WERI-Rb-1 (cell line): ENCODE data around the gene CFAP54.

Source experiments
- DNase-seq: peaks from one replicate; pipeline ENCODE4 v3.0.0-alpha.2; 2020
- H3K27ac ChIP-seq: fragments of 250-450 bp; sonication (Bioruptor Pico); 2 replicates; pipeline ENCODE4 v1.5.1; 2020; ENCODE audit warnings: mild to moderate bottlenecking, moderate library complexity
- H3K27me3 ChIP-seq: fragments of 250-450 bp; sonication (Bioruptor Pico); 2 replicates; pipeline ENCODE4 v1.5.1; 2021; ENCODE audit warnings: mild to moderate bottlenecking, low read depth, moderate library complexity; ENCODE audit not compliant: insufficient read depth, severe bottlenecking
- H3K36me3 ChIP-seq: fragments of 250-450 bp; sonication (Bioruptor Pico); 2 replicates; pipeline ENCODE4 v1.5.1; 2020; ENCODE audit warnings: mild to moderate bottlenecking, moderate library complexity
- H3K4me3 ChIP-seq: 2 replicates; pipeline ENCODE4 v1.5.1; 2011; ENCODE audit warnings: low read depth, mild to moderate bottlenecking, control low read depth, low read length
- H3K9me3 ChIP-seq: fragments of 250-450 bp; sonication (Bioruptor Pico); 2 replicates; pipeline ENCODE4 v1.5.1; 2021; ENCODE audit warnings: mild to moderate bottlenecking, moderate library complexity; ENCODE audit not compliant: severe bottlenecking
- TF ChIP-seq, protein P1 (sequence below): IDR thresholded peaks from 2 replicates; pipeline ENCODE4 v1.5.1; 2011; ENCODE audit warnings: low read depth, mild to moderate bottlenecking, control low read depth, inconsistent platforms, low read length

The CFAP54 gene

GRCh38 chr12:96878704-96879103 is 389.3 kb downstream of the CFAP54 start:
- TF ChIP-seq, protein P1, sequence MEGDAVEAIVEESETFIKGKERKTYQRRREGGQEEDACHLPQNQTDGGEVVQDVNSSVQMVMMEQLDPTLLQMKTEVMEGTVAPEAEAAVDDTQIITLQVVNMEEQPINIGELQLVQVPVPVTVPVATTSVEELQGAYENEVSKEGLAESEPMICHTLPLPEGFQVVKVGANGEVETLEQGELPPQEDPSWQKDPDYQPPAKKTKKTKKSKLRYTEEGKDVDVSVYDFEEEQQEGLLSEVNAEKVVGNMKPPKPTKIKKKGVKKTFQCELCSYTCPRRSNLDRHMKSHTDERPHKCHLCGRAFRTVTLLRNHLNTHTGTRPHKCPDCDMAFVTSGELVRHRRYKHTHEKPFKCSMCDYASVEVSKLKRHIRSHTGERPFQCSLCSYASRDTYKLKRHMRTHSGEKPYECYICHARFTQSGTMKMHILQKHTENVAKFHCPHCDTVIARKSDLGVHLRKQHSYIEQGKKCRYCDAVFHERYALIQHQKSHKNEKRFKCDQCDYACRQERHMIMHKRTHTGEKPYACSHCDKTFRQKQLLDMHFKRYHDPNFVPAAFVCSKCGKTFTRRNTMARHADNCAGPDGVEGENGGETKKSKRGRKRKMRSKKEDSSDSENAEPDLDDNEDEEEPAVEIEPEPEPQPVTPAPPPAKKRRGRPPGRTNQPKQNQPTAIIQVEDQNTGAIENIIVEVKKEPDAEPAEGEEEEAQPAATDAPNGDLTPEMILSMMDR, result no peak
- Histone ChIP-seq H3K27me3 (peaks cover 10% of the 10 kb centered on the region), H3K36me3 (no peaks in the 10 kb centered on the region), H3K9me3 (no peaks in the 10 kb centered on the region), H3K27ac (no peak overlapping the region), H3K4me3 (no peak overlapping the region)
- DNase-seq, result no peak

DNA sequence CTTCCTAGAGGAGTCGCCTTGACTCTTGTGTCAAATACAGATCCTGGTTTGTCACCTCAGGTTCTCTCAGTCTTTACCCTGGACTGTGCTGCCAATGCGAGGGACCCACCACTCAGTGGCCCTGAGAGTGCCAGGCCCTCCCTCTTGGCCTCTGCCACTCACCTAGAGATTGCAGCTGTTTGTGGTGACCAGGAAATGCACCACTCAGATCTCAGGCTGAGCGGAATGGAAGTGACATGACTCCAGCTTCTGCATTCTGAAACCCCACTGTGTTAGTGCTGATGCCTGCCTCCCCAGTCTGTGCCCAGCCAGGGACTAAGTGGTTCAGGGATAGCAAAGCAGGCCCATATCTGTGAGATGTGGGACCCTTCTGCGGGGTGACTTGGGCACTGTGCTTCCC is 389.9 kb downstream of the CFAP54 start:
- no peak overlapping the region for H3K27ac ChIP-seq

DNA sequence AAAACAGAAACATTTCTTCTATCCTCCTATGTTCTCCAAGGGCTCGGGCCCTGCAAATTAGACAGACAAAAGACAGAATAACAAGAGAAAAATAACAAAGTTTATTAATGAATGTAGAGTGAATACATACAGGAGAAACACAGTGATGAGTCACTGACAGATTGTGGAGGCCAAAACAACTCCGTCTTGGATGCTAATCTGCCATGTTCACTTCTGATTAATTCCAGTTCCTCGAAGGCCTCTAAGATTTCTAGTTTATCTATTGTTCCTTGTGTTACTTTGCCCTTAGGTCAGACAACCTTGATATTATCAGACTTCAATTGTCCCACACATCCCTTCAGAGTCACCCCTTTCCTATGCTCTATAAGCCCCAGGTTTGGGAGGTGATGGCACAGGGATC is 390.8 kb downstream of the CFAP54 start:
- no peak for DNase-seq
- no peaks in the 10 kb centered on the region for H3K36me3 ChIP-seq
- peaks cover 10% of the 10 kb centered on the region for H3K27me3 ChIP-seq
- no peak overlapping the region for H3K4me3 ChIP-seq
- no peak overlapping the region for H3K27ac ChIP-seq
- H3K9me3 ChIP-seq, result no peaks in the 10 kb centered on the region
- TF ChIP-seq, protein P1, result no peak

More for the DNA sequence above, 389.9 kb downstream of the CFAP54 start:
- Histone ChIP-seq H3K4me3 (no peak overlapping the region), H3K36me3 (no peaks in the 10 kb centered on the region), H3K27me3 (peaks cover 10% of the 10 kb centered on the region), H3K9me3 (no peaks in the 10 kb centered on the region)
- TF ChIP-seq, protein P1, result no peak
- no peak for DNase-seq

DNA sequence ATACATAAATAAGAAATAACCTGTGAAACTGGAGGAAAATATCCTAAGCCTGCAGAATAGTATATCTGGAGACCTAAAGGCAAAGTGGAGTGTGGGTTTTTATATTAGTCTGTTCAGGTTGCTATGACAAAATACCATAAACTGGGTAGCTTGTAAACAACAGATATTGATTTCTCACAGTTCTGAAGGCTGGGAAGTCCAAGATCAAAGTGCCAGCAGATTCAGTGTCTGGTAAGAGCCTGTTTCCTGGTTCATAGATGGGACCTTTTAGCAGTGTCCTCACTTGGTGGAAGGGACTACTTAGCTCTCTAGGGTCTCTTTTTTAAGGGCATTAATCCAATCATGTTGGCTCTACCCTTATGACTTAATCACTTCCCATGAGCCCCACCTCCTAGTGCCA is 392.2 kb downstream of the CFAP54 start:
- Histone ChIP-seq H3K27me3 (peaks cover 6% of the 10 kb centered on the region), H3K4me3 (no peak overlapping the region), H3K27ac (no peak overlapping the region), H3K9me3 (no peaks in the 10 kb centered on the region), H3K36me3 (no peaks in the 10 kb centered on the region)
- DNase-seq, result no peak
- TF ChIP-seq, protein P1, result no peak

GRCh38 chr12:96882862-96883261 is 393.5 kb downstream of the CFAP54 start:
- no peak for DNase-seq
- H3K9me3 ChIP-seq, result no peaks in the 10 kb centered on the region
- H3K27ac ChIP-seq, result no peak overlapping the region
- TF ChIP-seq, protein P1, result no peak
- no peaks in the 10 kb centered on the region for H3K36me3 ChIP-seq
- no peak overlapping the region for H3K4me3 ChIP-seq
- peaks cover 6% of the 10 kb centered on the region for H3K27me3 ChIP-seq

GRCh38 chr12:96883571-96883970 is 394.2 kb downstream of the CFAP54 start:
- DNase-seq, result no peak

More at GRCh38 chr12:96883571-96883970, 394.2 kb downstream of the CFAP54 start:
- TF ChIP-seq, protein P1, result no peak
- Histone ChIP-seq H3K27me3 (peaks cover 6% of the 10 kb centered on the region), H3K9me3 (no peaks in the 10 kb centered on the region), H3K4me3 (no peak overlapping the region), H3K36me3 (no peaks in the 10 kb centered on the region), H3K27ac (no peak overlapping the region)
